Measurements from ENCODE around the gene TRIM2.
"Not testable (repeated sequence)": the region's sequence is repeated elsewhere in the genome, so short reads cannot be mapped to it uniquely, and the experiment has no call there.

TRIM2 gene

GRCh38 chr4:153191795-153192363, 12.4 kb upstream of the TRIM2 start:
- no peak for DNase-seq

- DNase-seq, result no peak
These were observed 6.9 kb upstream of the TRIM2 start for GRCh38 chr4:153197301-153197700.

- no peak for DNase-seq
These were observed 5.5 kb upstream of the TRIM2 start for GRCh38 chr4:153198719-153199118.

- DNase-seq, result not testable (repeated sequence)
These were observed 497 bp upstream of the TRIM2 start for GRCh38 chr4:153203746-153204145.

GRCh38 chr4:153204728-153205648, 745 bp downstream of the TRIM2 start:
- DNase-seq, result no peak

GRCh38 chr4:153205757-153206156, 1.5 kb downstream of the TRIM2 start:
- no peak for DNase-seq

GRCh38 chr4:153206534-153206933, 2.3 kb downstream of the TRIM2 start:
- no peak for DNase-seq

- no peak for DNase-seq
These were observed 2.8 kb downstream of the TRIM2 start for GRCh38 chr4:153207027-153207426.

GRCh38 chr4:153207567-153207966, 3.3 kb downstream of the TRIM2 start:
- DNase-seq, result no peak

- DNase-seq, result peak; percentile 44
These were observed 5.2 kb downstream of the TRIM2 start for GRCh38 chr4:153209410-153209809.

GRCh38 chr4:153210727-153211126, 6.5 kb downstream of the TRIM2 start:
- no peak for DNase-seq

GRCh38 chr4:153211986-153212728, 7.9 kb downstream of the TRIM2 start:
- DNase-seq, result no peak

GRCh38 chr4:153212736-153213135, 8.5 kb downstream of the TRIM2 start:
- no peak for DNase-seq

GRCh38 chr4:153215921-153216320, 11.7 kb downstream of the TRIM2 start:
- DNase-seq, result no peak

- no peak for DNase-seq
These were observed 12.3 kb downstream of the TRIM2 start for GRCh38 chr4:153216546-153216945.

- DNase-seq, result no peak
These were observed 13.2 kb downstream of the TRIM2 start for GRCh38 chr4:153217440-153217839.

GRCh38 chr4:153218961-153219360, 14.7 kb downstream of the TRIM2 start:
- no peak for DNase-seq

- no peak for DNase-seq
These were observed 16.6 kb downstream of the TRIM2 start for GRCh38 chr4:153220682-153221395.

GRCh38 chr4:153221783-153222706, 17.8 kb downstream of the TRIM2 start:
- peak; percentile 18 for DNase-seq

- no peak for DNase-seq
These were observed 18.6 kb downstream of the TRIM2 start for GRCh38 chr4:153222707-153223426.

GRCh38 chr4:153223427-153223801, 19.2 kb downstream of the TRIM2 start:
- DNase-seq, result peak; percentile 16

All from DMS79 treated with DMSO at 0.1 percent for 48 hours (cell line).